WTC11 (cell line): ENCODE measurements around the gene ABI3.

Source experiments
- CBFB ChIP-seq: sonication (generic); formaldehyde crosslinking; IDR thresholded peaks from 2 replicates; pipeline ENCODE4 v1.8.1; 2022; ENCODE audit warnings: mild to moderate bottlenecking, low read depth, missing genetic modification reagents
- E2F1 ChIP-seq: sonication (generic); formaldehyde crosslinking; IDR thresholded peaks from 2 replicates; pipeline ENCODE4 v1.8.0; 2022; ENCODE audit warnings: mild to moderate bottlenecking, missing genetic modification reagents
- ELF4 ChIP-seq: sonication (generic); formaldehyde crosslinking; IDR thresholded peaks from 2 replicates; pipeline ENCODE4 v1.8.1; 2022; ENCODE audit warnings: low read depth, mild to moderate bottlenecking, moderate library complexity, missing genetic modification reagents
- GTF2I ChIP-seq: fragments of 250-450 bp; sonication (Bioruptor Pico); conservative IDR thresholded peaks from 2 replicates; pipeline ENCODE4 v1.4.0; 2021; ENCODE audit warnings: mild to moderate bottlenecking
- JUN ChIP-seq: sonication (generic); formaldehyde crosslinking; IDR thresholded peaks from 2 replicates; pipeline ENCODE4 v1.8.0; 2023; ENCODE audit warnings: mild to moderate bottlenecking, missing genetic modification reagents
- KAT7 ChIP-seq: sonication (generic); formaldehyde crosslinking; IDR thresholded peaks from 2 replicates; pipeline ENCODE4 v1.8.1; 2023; ENCODE audit warnings: missing genetic modification reagents, mild to moderate bottlenecking, borderline replicate concordance
- NR1H2 ChIP-seq: sonication (generic); formaldehyde crosslinking; IDR thresholded peaks from 2 replicates; pipeline ENCODE4 v1.9.0; 2021; ENCODE audit warnings: mild to moderate bottlenecking, moderate library complexity, missing genetic modification reagents
- PRRX2 ChIP-seq: fragments of 250-450 bp; sonication (Bioruptor Pico); IDR thresholded peaks from 2 replicates; pipeline ENCODE4 v1.8.0; 2021; ENCODE audit warnings: mild to moderate bottlenecking
- SMAD3 ChIP-seq: sonication (generic); formaldehyde crosslinking; IDR thresholded peaks from 2 replicates; pipeline ENCODE4 v1.8.0; 2022; ENCODE audit warnings: missing genetic modification reagents, mild to moderate bottlenecking, borderline replicate concordance
- TEAD4 ChIP-seq: sonication (generic); formaldehyde crosslinking; IDR thresholded peaks from 2 replicates; pipeline ENCODE4 v1.8.0; 2022; ENCODE audit warnings: mild to moderate bottlenecking, missing genetic modification reagents
- ZNF263 ChIP-seq: sonication (generic); formaldehyde crosslinking; IDR thresholded peaks from 2 replicates; pipeline ENCODE4 v1.8.1; 2022; ENCODE audit warnings: low read depth, mild to moderate bottlenecking, moderate library complexity, missing genetic modification reagents
- TF ChIP-seq, protein P1 (sequence below): fragments of 200-600 bp; IDR thresholded peaks from 2 replicates; pipeline ENCODE4 v1.8.0; 2022; ENCODE audit warnings: antibody characterized with exemption
- TF ChIP-seq, protein P2 (sequence below): sonication (generic); formaldehyde crosslinking; IDR thresholded peaks from 2 replicates; pipeline ENCODE4 v1.8.1; 2022; ENCODE audit warnings: mild to moderate bottlenecking, missing genetic modification reagents, moderate library complexity, borderline replicate concordance

DNA sequence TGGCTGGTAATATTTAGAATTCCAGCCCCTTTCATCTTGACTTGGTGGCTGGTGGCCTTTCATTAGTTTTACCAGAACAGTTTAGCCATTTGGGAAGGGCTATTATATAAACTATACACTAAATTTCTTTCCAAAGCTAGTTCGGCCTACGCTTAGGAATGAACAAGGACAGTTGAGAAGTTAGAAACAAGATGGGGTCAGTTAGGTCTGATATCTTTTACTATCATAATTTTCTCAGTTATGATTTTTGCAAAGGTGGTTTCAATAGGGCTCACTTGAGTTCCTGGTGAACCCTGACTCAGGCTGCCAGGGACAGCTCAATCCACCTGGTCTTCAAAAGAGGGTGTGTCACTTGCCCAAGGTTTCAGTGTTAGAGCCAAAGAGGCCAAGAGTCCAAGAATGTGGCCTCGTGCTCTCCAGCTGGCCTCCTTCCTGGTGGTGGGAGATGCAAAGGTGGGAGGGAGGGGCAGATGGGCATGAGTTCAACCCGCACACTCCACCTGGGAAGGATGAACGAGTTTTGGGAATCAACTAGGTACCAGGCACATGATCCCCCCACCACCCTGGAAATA, 24.1 kb downstream of the ABI3 start:
- TF ChIP-seq JUN (CRISPR knock-in tag) (no peak), E2F1 (CRISPR knock-in tag) (no peak), TEAD4 (CRISPR knock-in tag) (no peak), ELF4 (CRISPR knock-in tag) (no peak), SMAD3 (CRISPR knock-in tag) (no peak), PRRX2 (CRISPR knock-in tag) (no peak), GTF2I (CRISPR knock-in tag) (no peak), ZNF263 (CRISPR knock-in tag) (no peak), CBFB (CRISPR knock-in tag) (no peak), NR1H2 (CRISPR knock-in tag) (no peak), KAT7 (CRISPR knock-in tag) (no peak)
- TF ChIP-seq, protein P1, sequence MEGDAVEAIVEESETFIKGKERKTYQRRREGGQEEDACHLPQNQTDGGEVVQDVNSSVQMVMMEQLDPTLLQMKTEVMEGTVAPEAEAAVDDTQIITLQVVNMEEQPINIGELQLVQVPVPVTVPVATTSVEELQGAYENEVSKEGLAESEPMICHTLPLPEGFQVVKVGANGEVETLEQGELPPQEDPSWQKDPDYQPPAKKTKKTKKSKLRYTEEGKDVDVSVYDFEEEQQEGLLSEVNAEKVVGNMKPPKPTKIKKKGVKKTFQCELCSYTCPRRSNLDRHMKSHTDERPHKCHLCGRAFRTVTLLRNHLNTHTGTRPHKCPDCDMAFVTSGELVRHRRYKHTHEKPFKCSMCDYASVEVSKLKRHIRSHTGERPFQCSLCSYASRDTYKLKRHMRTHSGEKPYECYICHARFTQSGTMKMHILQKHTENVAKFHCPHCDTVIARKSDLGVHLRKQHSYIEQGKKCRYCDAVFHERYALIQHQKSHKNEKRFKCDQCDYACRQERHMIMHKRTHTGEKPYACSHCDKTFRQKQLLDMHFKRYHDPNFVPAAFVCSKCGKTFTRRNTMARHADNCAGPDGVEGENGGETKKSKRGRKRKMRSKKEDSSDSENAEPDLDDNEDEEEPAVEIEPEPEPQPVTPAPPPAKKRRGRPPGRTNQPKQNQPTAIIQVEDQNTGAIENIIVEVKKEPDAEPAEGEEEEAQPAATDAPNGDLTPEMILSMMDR, result no peak
- TF ChIP-seq, protein P2, sequence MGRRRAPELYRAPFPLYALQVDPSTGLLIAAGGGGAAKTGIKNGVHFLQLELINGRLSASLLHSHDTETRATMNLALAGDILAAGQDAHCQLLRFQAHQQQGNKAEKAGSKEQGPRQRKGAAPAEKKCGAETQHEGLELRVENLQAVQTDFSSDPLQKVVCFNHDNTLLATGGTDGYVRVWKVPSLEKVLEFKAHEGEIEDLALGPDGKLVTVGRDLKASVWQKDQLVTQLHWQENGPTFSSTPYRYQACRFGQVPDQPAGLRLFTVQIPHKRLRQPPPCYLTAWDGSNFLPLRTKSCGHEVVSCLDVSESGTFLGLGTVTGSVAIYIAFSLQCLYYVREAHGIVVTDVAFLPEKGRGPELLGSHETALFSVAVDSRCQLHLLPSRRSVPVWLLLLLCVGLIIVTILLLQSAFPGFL, result no peak
